GM18526 (cell line): ENCODE results near the gene SPATS1.
A peak's percentile ranks its signal among the peaks of the same experiment; 100 is the strongest.

Experiments used
- POLR2A ChIP-seq: IDR thresholded peaks from 3 replicates; pipeline ENCODE4 v1.6.1; 2011; ENCODE audit not compliant: insufficient read length; ENCODE audit errors: extremely low read depth

Gene SPATS1

DNA sequence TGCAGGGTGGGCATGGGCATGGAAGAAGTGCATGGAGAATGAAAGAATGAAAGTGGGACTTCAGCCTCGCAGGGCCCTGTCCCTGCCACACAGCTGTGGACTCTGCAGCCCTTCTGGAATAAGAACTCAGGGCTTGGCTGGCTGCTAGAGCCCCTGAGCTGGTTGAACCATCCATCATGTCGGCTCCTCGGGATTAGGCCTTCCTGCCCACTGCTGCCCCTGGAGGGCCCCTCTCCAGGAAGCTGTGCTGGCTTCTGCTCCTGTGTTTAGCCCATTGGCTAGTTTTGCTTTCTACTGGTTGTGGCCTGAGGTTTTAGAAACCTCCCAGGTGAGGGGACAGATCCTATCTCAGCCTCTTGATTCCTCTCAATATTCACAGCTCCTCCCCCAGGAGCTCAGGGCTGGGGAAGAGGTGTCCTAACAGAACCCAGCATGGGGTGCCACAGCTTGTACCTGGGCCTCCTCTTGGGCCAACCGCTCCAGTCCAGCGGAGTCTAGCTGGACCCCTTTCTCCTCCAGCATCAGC is 37.2 kb upstream of the SPATS1 start:
- no peak for TF ChIP-seq POLR2A

DNA sequence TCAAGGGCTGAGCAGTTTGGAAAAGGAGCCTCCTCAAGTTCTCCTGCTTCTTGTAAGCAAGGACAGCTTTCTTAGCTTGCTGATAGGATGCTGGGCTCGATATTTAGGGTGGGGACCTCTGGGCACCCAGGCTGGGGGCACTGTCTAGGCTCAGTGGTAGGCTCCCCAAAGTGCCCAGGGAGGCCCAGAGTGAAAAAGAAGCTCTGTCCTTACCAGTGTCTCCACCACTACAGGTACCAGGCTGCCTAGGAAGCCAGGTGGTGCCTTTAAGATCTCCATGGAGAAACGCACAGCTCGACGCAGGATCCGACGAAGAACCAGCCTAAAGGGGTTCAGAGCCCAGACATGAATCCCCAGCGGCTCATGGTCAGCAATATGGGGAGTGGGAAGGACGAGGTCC is 35.7 kb upstream of the SPATS1 start:
- no peak for TF ChIP-seq POLR2A

- no peak for TF ChIP-seq POLR2A
Observed at GRCh38 chr6:44307217-44307616, 35.2 kb upstream of the SPATS1 start.

GRCh38 chr6:44309092-44309491 is 33.4 kb upstream of the SPATS1 start:
- no peak for TF ChIP-seq POLR2A

GRCh38 chr6:44309631-44310030 is 32.8 kb upstream of the SPATS1 start:
- TF ChIP-seq POLR2A, result no peak

- TF ChIP-seq POLR2A, result no peak
Observed at GRCh38 chr6:44310241-44310640, 32.2 kb upstream of the SPATS1 start.

DNA sequence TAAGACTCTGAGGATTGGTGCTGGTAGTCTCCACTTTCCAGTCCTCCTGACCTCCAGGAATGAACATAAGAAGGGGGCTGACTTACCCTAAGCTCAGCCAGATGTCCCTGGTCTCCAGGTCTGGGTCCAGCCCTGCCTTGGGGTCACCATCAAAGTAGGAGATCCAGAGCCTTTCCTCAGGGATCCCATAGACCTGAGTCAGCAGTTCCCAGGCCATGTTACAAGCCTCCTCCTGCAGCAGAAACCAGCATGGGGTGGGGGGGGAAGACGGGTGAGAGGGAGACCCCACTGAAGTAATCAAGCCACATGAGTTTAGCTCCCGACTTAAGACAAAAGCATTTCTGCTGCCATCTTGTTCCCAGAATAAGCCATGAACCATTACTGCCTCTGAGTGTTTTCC is 31.1 kb upstream of the SPATS1 start:
- TF ChIP-seq POLR2A, result no peak

DNA sequence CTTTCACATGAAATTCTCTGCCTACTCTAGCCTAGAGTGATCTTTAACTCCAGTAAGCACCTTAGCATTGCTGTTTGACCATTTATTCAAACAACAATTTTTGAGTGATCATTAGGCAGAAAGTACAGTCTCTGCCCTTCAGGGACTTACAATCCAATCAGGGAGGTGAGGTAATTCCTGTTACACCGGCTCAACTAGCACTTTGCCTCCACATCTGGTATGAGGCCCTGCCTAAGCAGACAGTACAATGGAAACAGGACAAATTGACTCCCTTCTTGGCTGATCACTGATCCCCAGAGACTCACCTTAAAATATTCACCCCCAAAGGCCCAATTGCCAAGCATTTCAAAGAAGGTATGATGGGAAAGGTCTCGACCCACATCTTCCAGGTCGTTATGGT is 30.7 kb upstream of the SPATS1 start:
- no peak for TF ChIP-seq POLR2A

DNA sequence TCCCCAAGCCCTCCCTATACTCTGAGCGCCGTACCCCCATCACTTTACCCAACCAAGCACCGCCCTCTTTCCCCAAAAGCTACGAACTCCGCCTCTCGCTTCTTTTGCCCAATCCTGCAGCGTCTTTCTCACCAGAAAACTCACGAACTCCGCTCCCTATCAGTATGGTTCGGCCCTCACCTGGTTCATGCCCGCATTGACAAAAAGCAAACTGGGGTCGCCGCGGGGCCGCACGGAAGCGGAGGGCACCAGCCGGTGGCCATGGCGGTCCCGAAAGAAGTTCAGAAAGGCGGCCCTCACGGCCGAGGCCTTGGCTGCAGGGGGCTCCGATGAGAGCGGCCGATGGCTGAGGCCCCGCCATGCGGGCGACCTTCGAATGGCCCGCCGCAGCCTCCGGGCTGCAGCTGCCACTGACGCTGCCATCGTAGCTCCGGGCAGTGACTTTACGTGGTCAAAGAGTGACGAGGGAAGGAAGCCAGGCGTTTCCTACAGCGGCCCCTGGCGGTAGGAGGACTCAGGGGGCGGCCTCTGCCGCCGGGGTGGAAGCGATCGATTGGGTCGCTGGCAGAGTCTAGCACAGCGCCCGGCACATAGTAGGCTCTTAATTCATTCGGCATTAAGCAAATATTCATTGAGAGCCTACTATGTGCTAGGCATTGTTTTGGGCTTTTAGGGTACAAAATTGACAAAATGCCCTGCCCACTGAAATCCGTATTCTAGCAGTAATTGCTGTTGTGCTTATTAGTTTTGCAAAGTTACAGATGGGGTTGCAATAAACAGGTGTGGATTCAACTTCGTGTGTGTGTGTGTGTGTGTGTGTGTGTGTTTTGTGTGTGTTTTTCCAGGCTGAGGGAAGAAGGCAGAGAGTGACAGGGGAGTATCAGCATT is 29.3 kb upstream of the SPATS1 start, which contains the start of gene AARS2:
Gene AARS2, minus strand, starts transcription at position 447 of the 888 bp plus-strand sequence. Its CDS starts 24 bp downstream, at position 423.
- peak; percentile 97 for TF ChIP-seq POLR2A

GRCh38 chr6:44315516-44315915 is 26.9 kb upstream of the SPATS1 start:
- TF ChIP-seq POLR2A, result no peak

DNA sequence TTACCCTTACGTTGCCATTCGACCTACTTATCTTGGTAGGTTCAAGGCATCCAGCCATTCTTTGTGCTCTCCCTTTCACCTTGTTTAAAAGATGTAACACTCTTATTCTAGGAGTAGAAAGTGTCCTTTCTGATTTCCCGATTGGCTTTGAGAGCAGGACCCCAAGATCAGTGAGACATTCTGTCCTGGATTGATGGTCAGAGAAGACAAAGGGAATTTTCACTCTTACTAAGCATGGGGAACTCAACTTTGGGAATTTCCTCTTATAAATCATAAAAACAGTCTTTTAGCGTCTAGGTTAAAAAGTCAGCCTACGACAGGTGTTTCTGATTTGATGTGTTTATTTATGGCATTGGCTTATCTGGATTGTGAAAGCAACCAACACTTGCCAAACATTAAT is 26.5 kb upstream of the SPATS1 start:
- no peak for TF ChIP-seq POLR2A

- TF ChIP-seq POLR2A, result no peak
Observed at GRCh38 chr6:44316481-44316880, 26.0 kb upstream of the SPATS1 start.

DNA sequence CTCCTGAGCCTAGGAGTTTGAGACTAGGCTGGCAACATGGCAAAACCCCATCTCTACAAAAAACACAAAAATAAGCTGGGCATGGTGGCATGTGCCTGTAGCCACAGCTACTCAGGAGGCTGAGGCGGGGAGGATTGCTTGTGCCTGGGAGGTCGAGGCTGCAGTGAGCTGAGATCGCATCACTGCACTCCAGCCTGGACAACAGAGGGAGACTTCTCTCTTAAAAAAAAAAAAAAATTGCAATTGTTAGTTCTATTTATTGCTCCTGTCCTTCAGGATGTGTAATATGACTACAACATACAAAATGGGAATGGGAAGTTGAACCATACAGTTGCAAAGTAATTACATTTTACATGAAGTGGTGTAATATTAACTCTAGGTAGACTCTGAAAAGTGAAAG is 21.2 kb upstream of the SPATS1 start:
- TF ChIP-seq POLR2A, result no peak

GRCh38 chr6:44327096-44327495 is 15.4 kb upstream of the SPATS1 start:
- TF ChIP-seq POLR2A, result no peak

DNA sequence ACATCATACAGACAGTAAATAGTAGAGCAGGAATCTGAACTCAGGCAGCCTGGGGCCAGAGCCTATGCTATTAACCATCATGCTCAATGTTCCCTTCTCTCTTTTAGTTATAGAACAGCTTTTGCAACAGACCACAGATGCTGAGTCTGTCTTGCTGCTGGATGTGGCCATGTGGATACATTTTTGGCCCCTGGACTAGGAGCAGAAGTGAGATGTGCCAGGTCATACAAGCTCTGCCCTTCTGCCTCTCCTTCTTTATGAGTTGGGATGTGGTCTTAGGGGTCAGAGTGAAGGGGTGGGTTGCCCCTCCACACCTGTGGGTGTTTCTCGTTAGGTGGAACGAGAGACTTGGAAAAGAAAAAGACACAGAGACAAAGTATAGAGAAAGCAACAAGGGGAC is 14.7 kb upstream of the SPATS1 start:
- TF ChIP-seq POLR2A, result no peak

DNA sequence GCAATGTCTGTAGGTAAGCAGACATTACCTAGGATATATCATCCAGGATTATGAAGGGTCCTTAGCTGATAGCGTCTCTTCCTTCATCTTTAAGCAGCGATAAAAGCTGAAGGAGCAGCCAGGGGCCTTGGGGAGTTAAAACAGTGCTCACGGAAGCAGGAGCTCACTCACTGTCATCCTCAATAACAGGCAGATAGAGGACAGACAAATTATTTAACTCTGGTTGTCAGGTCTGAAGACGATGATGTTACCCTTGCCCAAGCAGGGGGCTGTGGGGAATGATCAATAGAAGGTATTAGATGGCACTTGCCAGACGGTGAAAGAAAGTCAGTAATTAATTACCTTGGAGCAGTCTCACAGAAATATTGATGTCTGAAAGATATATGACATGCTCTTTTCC is 12.6 kb upstream of the SPATS1 start:
- TF ChIP-seq POLR2A, result no peak

DNA sequence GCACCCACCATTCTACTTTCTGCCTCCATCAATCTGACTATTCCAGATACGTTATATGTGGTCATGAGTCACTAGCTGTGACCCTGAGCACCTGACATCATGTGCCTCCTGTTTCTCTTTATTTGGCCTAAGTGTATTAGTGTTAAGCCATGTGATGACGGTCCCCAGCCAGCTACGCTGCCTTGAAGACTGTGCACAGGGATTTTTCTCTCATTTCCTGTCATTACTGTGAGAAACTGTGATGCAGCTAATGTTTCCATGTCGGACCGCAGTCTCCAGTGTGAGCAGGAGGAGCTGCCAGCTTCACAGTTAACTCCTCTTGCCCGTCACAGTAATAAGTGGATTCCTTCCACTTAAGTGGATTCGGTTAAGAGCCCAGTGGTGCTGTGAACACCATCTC is 9.9 kb upstream of the SPATS1 start:
- TF ChIP-seq POLR2A, result no peak

DNA sequence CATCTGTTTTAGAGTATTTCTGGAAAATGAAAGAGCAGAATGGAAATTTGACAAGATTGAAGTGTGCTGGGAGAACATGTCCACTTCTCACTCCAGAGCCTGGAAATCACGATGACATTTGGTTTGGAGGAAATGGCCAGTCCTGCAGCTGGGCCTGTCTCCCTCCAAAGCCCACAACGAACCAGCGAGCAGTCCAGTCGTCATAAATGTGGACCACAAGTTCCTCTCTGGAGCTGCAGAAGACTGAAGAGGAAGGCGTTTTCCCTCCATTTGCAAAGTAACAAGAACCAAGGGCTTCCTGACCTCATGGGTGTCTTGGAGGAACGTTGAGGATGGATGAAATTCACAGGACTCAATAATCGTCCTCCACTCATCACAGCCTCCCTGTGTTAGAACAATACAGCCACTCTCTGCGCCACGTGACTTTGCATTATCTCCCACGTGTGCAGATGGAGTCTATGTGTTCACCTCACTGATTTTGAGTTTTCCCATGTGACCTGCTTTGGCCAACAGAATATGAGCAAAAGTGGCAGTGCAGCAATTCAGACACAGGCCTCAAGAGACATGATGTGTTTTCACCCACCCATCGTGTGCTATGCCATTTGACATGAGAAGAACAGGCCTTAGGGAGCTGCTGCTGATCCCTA is 9.1 kb upstream of the SPATS1 start:
- no peak for TF ChIP-seq POLR2A
